Measurements from ENCODE around the gene CD81. TPM values are rescaled to one million over a fixed set of nuclear protein-coding genes. Genes with fewer than 3 reads are reported as not detected.
A peak's percentile ranks its signal among the peaks of the same experiment; 100 is the strongest.

Gene CD81
- total and polyA plus RNA-seq, 2 donors, result 59.8 to 179 TPM

- peaks cover 0 to 17% of the 10 kb centered on the region in 2 donors for H3K27me3 ChIP-seq (ENCODE audit: control insufficient read depth in 2 of 2, insufficient read depth in 1 of 2, low read length in 1 of 2)
- no peak overlapping the region for H3K4me3 ChIP-seq (ENCODE audit: low read length in 2 of 2)
These were observed 60.4 kb downstream of the CD81 start for GRCh38 chr11:2437516-2437915.

GRCh38 chr11:2439820-2440219 lies 62.7 kb downstream of the CD81 start:
- no peak overlapping the region for H3K4me3 ChIP-seq (ENCODE audit: low read length in 2 of 2)
- peaks cover under 1 to 36% of the 10 kb centered on the region in 2 donors for H3K27me3 ChIP-seq (ENCODE audit: control insufficient read depth in 2 of 2, insufficient read depth in 1 of 2, low read length in 1 of 2)
- no peak overlapping the region for H3K27ac ChIP-seq (ENCODE audit: low read depth in 1 of 2, low read length in 1 of 2)
- DNase-seq (ENCODE audit: low read depth in 6 of 9, low spot score in 9 of 9), result no peak
- H3K4me1 ChIP-seq (ENCODE audit: control insufficient read depth in 2 of 2, insufficient read depth in 2 of 2, low read length in 2 of 2), result peaks cover 2 to 8% of the 10 kb centered on the region in 2 donors
- H3K9me3 ChIP-seq (ENCODE audit: control insufficient read depth in 2 of 2, insufficient read depth in 1 of 2, low read length in 1 of 2), result peaks cover 0 to 4% of the 10 kb centered on the region in 2 donors
- H3K36me3 ChIP-seq (ENCODE audit: control insufficient read depth in 2 of 2, insufficient read depth in 2 of 2, low read length in 1 of 2), result no peaks in the 10 kb centered on the region
- WGBS, result 97% methylated on average over 3 of the region's 3 CpGs

More at GRCh38 chr11:2437516-2437915, 60.4 kb downstream of the CD81 start:
- 96% methylated on average over 4 of the region's 4 CpGs for WGBS
- DNase-seq (ENCODE audit: low read depth in 6 of 9, low spot score in 9 of 9), result no peak
- no peaks in the 10 kb centered on the region for H3K9me3 ChIP-seq (ENCODE audit: control insufficient read depth in 2 of 2, insufficient read depth in 1 of 2, low read length in 1 of 2)
- H3K36me3 ChIP-seq (ENCODE audit: control insufficient read depth in 2 of 2, insufficient read depth in 2 of 2, low read length in 1 of 2), result no peaks in the 10 kb centered on the region
- no peaks in the 10 kb centered on the region for H3K4me1 ChIP-seq (ENCODE audit: control insufficient read depth in 2 of 2, insufficient read depth in 2 of 2, low read length in 2 of 2)
- H3K27ac ChIP-seq (ENCODE audit: low read depth in 1 of 2, low read length in 1 of 2), result no peak overlapping the region

DNA sequence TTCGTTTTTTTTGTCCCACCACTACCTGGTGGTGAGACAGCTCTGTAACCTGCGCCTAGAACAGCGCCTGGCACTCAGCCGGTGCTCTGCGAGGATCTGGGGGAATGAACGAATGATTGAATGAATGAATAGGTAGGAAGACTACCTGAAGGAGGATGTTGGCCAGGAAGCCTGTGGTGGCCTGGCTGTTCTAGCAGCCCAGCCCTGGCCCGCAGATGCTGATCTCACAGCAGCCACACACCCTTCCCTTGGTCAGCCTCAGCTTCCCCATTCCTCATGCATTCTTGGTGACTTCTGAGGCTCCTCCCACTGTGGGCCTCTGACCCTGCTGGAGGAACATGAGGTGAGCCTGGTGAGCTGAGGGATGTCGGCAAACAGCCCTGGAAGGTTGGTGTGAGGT lies 63.5 kb downstream of the CD81 start:
- Histone ChIP-seq H3K9me3 (ENCODE audit: control insufficient read depth in 2 of 2, insufficient read depth in 1 of 2, low read length in 1 of 2) (peaks cover 0 to 4% of the 10 kb centered on the region in 2 donors), H3K27ac (ENCODE audit: low read depth in 1 of 2, low read length in 1 of 2) (no peak overlapping the region), H3K36me3 (ENCODE audit: control insufficient read depth in 2 of 2, insufficient read depth in 2 of 2, low read length in 1 of 2) (no peaks in the 10 kb centered on the region), H3K27me3 (ENCODE audit: control insufficient read depth in 2 of 2, insufficient read depth in 1 of 2, low read length in 1 of 2) (peaks cover 8 to 41% of the 10 kb centered on the region in 2 donors), H3K4me1 (ENCODE audit: control insufficient read depth in 2 of 2, insufficient read depth in 2 of 2, low read length in 2 of 2) (peaks cover 6 to 8% of the 10 kb centered on the region in 2 donors), H3K4me3 (ENCODE audit: low read length in 2 of 2) (no peak overlapping the region)
- 74% methylated on average over 8 of the region's 8 CpGs for WGBS
- DNase-seq (ENCODE audit: low read depth in 6 of 9, low spot score in 9 of 9), result no peak

DNA sequence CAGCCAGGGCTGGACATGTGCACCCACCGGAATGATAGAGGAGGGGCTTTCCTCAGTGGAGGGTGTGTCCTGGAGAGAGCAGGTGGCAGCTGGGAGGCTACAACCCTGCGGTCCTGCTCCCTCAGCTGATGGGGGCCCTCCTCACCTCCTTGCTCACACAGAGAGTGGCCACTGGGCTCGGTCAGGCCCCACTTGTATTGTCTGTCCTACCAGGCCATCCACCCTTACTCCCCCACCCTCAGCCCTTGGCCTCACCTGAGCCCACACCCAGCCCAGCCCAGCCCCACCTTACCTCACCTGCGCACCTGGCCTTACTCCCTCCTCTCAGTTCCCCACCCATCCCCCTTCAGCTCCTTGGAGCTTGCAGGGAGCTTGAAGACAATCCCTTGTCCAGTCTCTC lies 64.1 kb downstream of the CD81 start:
- no peak overlapping the region for H3K4me3 ChIP-seq (ENCODE audit: low read length in 2 of 2)
- H3K4me1 ChIP-seq (ENCODE audit: control insufficient read depth in 2 of 2, insufficient read depth in 2 of 2, low read length in 2 of 2), result peaks cover 8 to 9% of the 10 kb centered on the region in 2 donors
- WGBS, result 90% methylated on average over 4 of the region's 4 CpGs
- H3K9me3 ChIP-seq (ENCODE audit: control insufficient read depth in 2 of 2, insufficient read depth in 1 of 2, low read length in 1 of 2), result peaks cover 0 to 4% of the 10 kb centered on the region in 2 donors
- H3K36me3 ChIP-seq (ENCODE audit: control insufficient read depth in 2 of 2, insufficient read depth in 2 of 2, low read length in 1 of 2), result no peaks in the 10 kb centered on the region
- no peak overlapping the region for H3K27ac ChIP-seq (ENCODE audit: low read depth in 1 of 2, low read length in 1 of 2)
- H3K27me3 ChIP-seq (ENCODE audit: control insufficient read depth in 2 of 2, insufficient read depth in 1 of 2, low read length in 1 of 2), result peaks cover 11 to 46% of the 10 kb centered on the region in 2 donors
- DNase-seq (ENCODE audit: low read depth in 6 of 9, low spot score in 9 of 9), result no peak

DNA sequence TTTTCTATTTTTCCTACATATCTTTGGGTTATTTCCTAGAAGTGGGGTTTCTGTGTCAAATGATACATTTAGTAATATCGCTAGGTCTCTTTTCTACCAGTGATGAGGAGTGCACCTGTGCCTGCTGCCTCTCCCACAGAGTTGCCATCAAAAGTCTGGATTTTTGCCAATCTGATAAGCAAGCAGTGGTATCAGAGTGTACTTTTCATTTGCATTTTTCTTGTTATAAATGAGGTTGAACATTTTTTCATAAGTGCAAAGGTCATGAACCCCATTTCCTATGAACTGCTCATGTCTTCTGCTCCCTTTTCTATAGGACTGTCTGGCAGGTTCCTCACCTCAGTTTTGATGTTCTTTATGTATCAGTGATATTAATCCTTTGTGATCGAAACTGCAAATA lies 65.5 kb downstream of the CD81 start:
- WGBS, result 53% methylated on average over 2 of the region's 2 CpGs
- no peak for DNase-seq (ENCODE audit: low read depth in 6 of 9, low spot score in 9 of 9)
- H3K27me3 ChIP-seq (ENCODE audit: control insufficient read depth in 2 of 2, insufficient read depth in 1 of 2, low read length in 1 of 2), result peaks cover 15 to 60% of the 10 kb centered on the region in 2 donors

GRCh38 chr11:2443406-2443805 lies 66.3 kb downstream of the CD81 start:
- Histone ChIP-seq H3K4me3 (ENCODE audit: low read length in 2 of 2) (no peak overlapping the region), H3K36me3 (ENCODE audit: control insufficient read depth in 2 of 2, insufficient read depth in 2 of 2, low read length in 1 of 2) (no peaks in the 10 kb centered on the region), H3K27me3 (ENCODE audit: control insufficient read depth in 2 of 2, insufficient read depth in 1 of 2, low read length in 1 of 2) (peaks cover 15 to 68% of the 10 kb centered on the region in 2 donors), H3K4me1 (ENCODE audit: control insufficient read depth in 2 of 2, insufficient read depth in 2 of 2, low read length in 2 of 2) (peaks cover 18 to 22% of the 10 kb centered on the region in 2 donors), H3K27ac (ENCODE audit: low read depth in 1 of 2, low read length in 1 of 2) (no peak overlapping the region), H3K9me3 (ENCODE audit: control insufficient read depth in 2 of 2, insufficient read depth in 1 of 2, low read length in 1 of 2) (peaks cover 0 to 4% of the 10 kb centered on the region in 2 donors)
- no peak for DNase-seq (ENCODE audit: low read depth in 6 of 9, low spot score in 9 of 9)
- WGBS, result 85% methylated on average over 11 of the region's 11 CpGs

More for the DNA sequence above, 65.5 kb downstream of the CD81 start:
- Histone ChIP-seq H3K9me3 (ENCODE audit: control insufficient read depth in 2 of 2, insufficient read depth in 1 of 2, low read length in 1 of 2) (peaks cover 0 to 4% of the 10 kb centered on the region in 2 donors), H3K36me3 (ENCODE audit: control insufficient read depth in 2 of 2, insufficient read depth in 2 of 2, low read length in 1 of 2) (no peaks in the 10 kb centered on the region), H3K4me3 (ENCODE audit: low read length in 2 of 2) (no peak overlapping the region), H3K27ac (ENCODE audit: low read depth in 1 of 2, low read length in 1 of 2) (no peak overlapping the region), H3K4me1 (ENCODE audit: control insufficient read depth in 2 of 2, insufficient read depth in 2 of 2, low read length in 2 of 2) (peaks cover 18 to 19% of the 10 kb centered on the region in 2 donors)

- H3K9me3 ChIP-seq (ENCODE audit: control insufficient read depth in 2 of 2, insufficient read depth in 1 of 2, low read length in 1 of 2), result peaks cover 0 to 4% of the 10 kb centered on the region in 2 donors
- peaks cover 18 to 22% of the 10 kb centered on the region in 2 donors for H3K4me1 ChIP-seq (ENCODE audit: control insufficient read depth in 2 of 2, insufficient read depth in 2 of 2, low read length in 2 of 2)
- peaks cover 15 to 73% of the 10 kb centered on the region in 2 donors for H3K27me3 ChIP-seq (ENCODE audit: control insufficient read depth in 2 of 2, insufficient read depth in 1 of 2, low read length in 1 of 2)
- H3K27ac ChIP-seq (ENCODE audit: low read depth in 1 of 2, low read length in 1 of 2), result peak within 1 kb of the TSS in 1 of 2 donors; percentile 42
- 11% methylated on average over 61 of the region's 64 CpGs for WGBS
- H3K4me3 ChIP-seq (ENCODE audit: low read length in 2 of 2), result peak within 1 kb of the TSS; percentile 24 to 53
- DNase-seq (ENCODE audit: low read depth in 6 of 9, low spot score in 9 of 9), result peak in 2 of 9 donors; percentile 10 to 28
- no peaks in the 10 kb centered on the region for H3K36me3 ChIP-seq (ENCODE audit: control insufficient read depth in 2 of 2, insufficient read depth in 2 of 2, low read length in 1 of 2)
These were observed 67.0 kb downstream of the CD81 start, which contains the start of gene TRPM5 for GRCh38 chr11:2443881-2444820. Gene TRPM5, minus strand, starts transcription at chr11:2444514. Its CDS starts 21,478 bp downstream, at chr11:2423036.

DNA sequence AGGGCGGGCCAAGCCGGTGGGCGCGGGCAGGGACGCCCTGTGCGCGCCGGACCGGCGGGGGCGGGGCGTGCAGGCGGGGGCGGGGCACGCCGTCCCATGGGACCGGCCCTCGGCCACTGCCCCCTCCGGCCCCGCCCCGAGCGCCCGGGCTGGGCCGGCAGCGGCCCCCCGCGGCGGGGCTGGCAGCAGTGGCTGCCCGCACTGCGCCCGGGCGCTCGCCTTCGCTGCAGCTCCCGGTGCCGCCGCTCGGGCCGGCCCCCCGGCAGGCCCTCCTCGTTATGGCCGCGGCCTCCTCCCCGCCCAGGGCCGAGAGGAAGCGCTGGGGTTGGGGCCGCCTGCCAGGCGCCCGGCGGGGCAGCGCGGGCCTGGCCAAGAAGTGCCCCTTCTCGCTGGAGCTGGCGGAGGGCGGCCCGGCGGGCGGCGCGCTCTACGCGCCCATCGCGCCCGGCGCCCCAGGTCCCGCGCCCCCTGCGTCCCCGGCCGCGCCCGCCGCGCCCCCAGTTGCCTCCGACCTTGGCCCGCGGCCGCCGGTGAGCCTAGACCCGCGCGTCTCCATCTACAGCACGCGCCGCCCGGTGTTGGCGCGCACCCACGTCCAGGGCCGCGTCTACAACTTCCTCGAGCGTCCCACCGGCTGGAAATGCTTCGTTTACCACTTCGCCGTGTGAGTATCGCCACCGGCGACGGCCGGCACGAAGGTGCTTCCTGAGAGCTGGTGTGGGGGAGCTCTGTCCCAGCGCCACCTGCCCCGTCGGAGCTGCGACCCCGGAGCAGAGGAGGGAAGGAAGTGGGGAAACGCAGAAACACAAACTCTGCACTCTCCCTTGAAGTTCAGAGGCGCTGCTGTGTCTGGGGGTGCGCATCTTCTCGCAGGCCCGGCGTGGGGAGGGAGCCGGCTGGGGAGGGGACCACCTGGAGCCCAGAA lies 68.0 kb downstream of the CD81 start, which contains the start of gene KCNQ1:
Gene KCNQ1, plus strand, starts transcription at position 188 of the 925 bp plus-strand sequence. Its CDS starts 91 bp downstream, at position 279.
- H3K4me1 ChIP-seq (ENCODE audit: control insufficient read depth in 2 of 2, insufficient read depth in 2 of 2, low read length in 2 of 2), result peaks cover 18 to 22% of the 10 kb centered on the region in 2 donors
- peak in 1 of 9 donors; percentile 28 for DNase-seq (ENCODE audit: low read depth in 6 of 9, low spot score in 9 of 9)
- H3K27ac ChIP-seq (ENCODE audit: low read depth in 1 of 2, low read length in 1 of 2), result peak within 1 kb of the TSS in 1 of 2 donors; percentile 42
- 1% methylated on average over 116 of the region's 116 CpGs for WGBS
- peaks cover 15 to 73% of the 10 kb centered on the region in 2 donors for H3K27me3 ChIP-seq (ENCODE audit: control insufficient read depth in 2 of 2, insufficient read depth in 1 of 2, low read length in 1 of 2)
- peak within 1 kb of the TSS; percentile 24 to 53 for H3K4me3 ChIP-seq (ENCODE audit: low read length in 2 of 2)
- H3K36me3 ChIP-seq (ENCODE audit: control insufficient read depth in 2 of 2, insufficient read depth in 2 of 2, low read length in 1 of 2), result no peaks in the 10 kb centered on the region
- H3K9me3 ChIP-seq (ENCODE audit: control insufficient read depth in 2 of 2, insufficient read depth in 1 of 2, low read length in 1 of 2), result peaks cover 0 to 4% of the 10 kb centered on the region in 2 donors

Data from thymus (tissue), 11 donors.